Stimulated activated naive CD8-positive, alpha-beta T cell treated with anti-CD3 and anti-CD28 coated beads, Interleukin-15, Interleukin-2, amounts not matched to agents 100 ng/mL and 50 ng/mL, for 24 hours (primary cell): ENCODE measurements around the gene GPBAR1.
A peak's percentile ranks its signal among the peaks of the same experiment; 100 is the strongest.

ENCODE experiments used
- H3K27ac Mint-ChIP-seq: one replicate; pipeline ENCODE4 v1.8.0; 2021; ENCODE audit warnings: mild to moderate bottlenecking, mixed read lengths
- H3K27me3 Mint-ChIP-seq: one replicate; pipeline ENCODE4 v1.8.0; 2021; ENCODE audit warnings: mixed read lengths
- H3K36me3 Mint-ChIP-seq: one replicate; pipeline ENCODE4 v1.8.0; 2021; ENCODE audit warnings: low read depth, mixed read lengths
- H3K4me1 Mint-ChIP-seq: one replicate; pipeline ENCODE4 v1.8.0; 2021; ENCODE audit warnings: low read depth, mixed read lengths
- H3K4me3 Mint-ChIP-seq: one replicate; pipeline ENCODE4 v1.8.0; 2021; ENCODE audit warnings: mild to moderate bottlenecking, mixed read lengths
- H3K9me3 Mint-ChIP-seq: one replicate; pipeline ENCODE4 v1.8.0; 2021; ENCODE audit warnings: mixed read lengths

GPBAR1 gene

GRCh38 chr2:218257390-218257981, 3.3 kb upstream of the GPBAR1 start:
- no peaks in the 10 kb centered on the region for H3K27me3 Mint-ChIP-seq
- no peaks in the 10 kb centered on the region for H3K9me3 Mint-ChIP-seq
- peaks cover 67% of the 10 kb centered on the region for H3K4me1 Mint-ChIP-seq
- H3K36me3 Mint-ChIP-seq = peaks cover 33% of the 10 kb centered on the region
- no peak overlapping the region for H3K4me3 Mint-ChIP-seq
- peak overlapping the region; percentile 84 for H3K27ac Mint-ChIP-seq

GRCh38 chr2:218259099-218259961, 1.5 kb upstream of the GPBAR1 start:
- H3K9me3 Mint-ChIP-seq = no peaks in the 10 kb centered on the region
- H3K4me1 Mint-ChIP-seq = peaks cover 55% of the 10 kb centered on the region
- peaks cover 21% of the 10 kb centered on the region for H3K36me3 Mint-ChIP-seq
- H3K27me3 Mint-ChIP-seq = no peaks in the 10 kb centered on the region
- peak overlapping the region; percentile 67 for H3K27ac Mint-ChIP-seq
- H3K4me3 Mint-ChIP-seq = no peak overlapping the region

GRCh38 chr2:218260166-218260565, 649 bp upstream of the GPBAR1 start:
- Mint-ChIP-seq H3K4me1 (peaks cover 47% of the 10 kb centered on the region), H3K9me3 (no peaks in the 10 kb centered on the region), H3K27ac (no peak overlapping the region), H3K27me3 (no peaks in the 10 kb centered on the region), H3K4me3 (no peak overlapping the region), H3K36me3 (peaks cover 15% of the 10 kb centered on the region)

GRCh38 chr2:218261423-218262236, 815 bp downstream of the GPBAR1 start:
- H3K9me3 Mint-ChIP-seq = no peaks in the 10 kb centered on the region
- H3K36me3 Mint-ChIP-seq = peaks cover 9% of the 10 kb centered on the region
- no peak overlapping the region for H3K4me3 Mint-ChIP-seq
- H3K4me1 Mint-ChIP-seq = peaks cover 38% of the 10 kb centered on the region
- no peak overlapping the region for H3K27ac Mint-ChIP-seq
- no peaks in the 10 kb centered on the region for H3K27me3 Mint-ChIP-seq

- Mint-ChIP-seq H3K9me3 (no peaks in the 10 kb centered on the region), H3K27me3 (no peaks in the 10 kb centered on the region), H3K36me3 (peaks cover 14% of the 10 kb centered on the region), H3K4me3 (no peak overlapping the region), H3K27ac (no peak overlapping the region), H3K4me1 (peaks cover 38% of the 10 kb centered on the region)
Observed at GRCh38 chr2:218262237-218262600, 1.4 kb downstream of the GPBAR1 start.

GRCh38 chr2:218262631-218263586, 2.1 kb downstream of the GPBAR1 start:
- Mint-ChIP-seq H3K27me3 (no peaks in the 10 kb centered on the region), H3K36me3 (peaks cover 20% of the 10 kb centered on the region), H3K27ac (no peak overlapping the region), H3K4me3 (no peak overlapping the region), H3K9me3 (no peaks in the 10 kb centered on the region), H3K4me1 (peaks cover 37% of the 10 kb centered on the region)

GRCh38 chr2:218263817-218264641, 3.2 kb downstream of the GPBAR1 start:
- Mint-ChIP-seq H3K27me3 (no peaks in the 10 kb centered on the region), H3K27ac (peak overlapping the region; percentile 70), H3K4me1 (peaks cover 35% of the 10 kb centered on the region), H3K4me3 (no peak overlapping the region), H3K9me3 (no peaks in the 10 kb centered on the region), H3K36me3 (peaks cover 22% of the 10 kb centered on the region)

- peaks cover 31% of the 10 kb centered on the region for H3K4me1 Mint-ChIP-seq
- H3K4me3 Mint-ChIP-seq = no peak overlapping the region
- H3K27me3 Mint-ChIP-seq = no peaks in the 10 kb centered on the region
- H3K9me3 Mint-ChIP-seq = no peaks in the 10 kb centered on the region
- H3K27ac Mint-ChIP-seq = no peak overlapping the region
- H3K36me3 Mint-ChIP-seq = peaks cover 30% of the 10 kb centered on the region
Observed at GRCh38 chr2:218264773-218265561, 4.2 kb downstream of the GPBAR1 start.

- Mint-ChIP-seq H3K36me3 (peaks cover 31% of the 10 kb centered on the region), H3K4me3 (no peak overlapping the region), H3K27ac (no peak overlapping the region), H3K4me1 (peaks cover 31% of the 10 kb centered on the region), H3K9me3 (no peaks in the 10 kb centered on the region), H3K27me3 (no peaks in the 10 kb centered on the region)
Observed at GRCh38 chr2:218265626-218266025, 4.8 kb downstream of the GPBAR1 start.

- Mint-ChIP-seq H3K9me3 (no peaks in the 10 kb centered on the region), H3K27me3 (no peaks in the 10 kb centered on the region)
Observed at GRCh38 chr2:218266316-218266979, 5.6 kb downstream of the GPBAR1 start.

GRCh38 chr2:218267259-218267658, 6.4 kb downstream of the GPBAR1 start:
- Mint-ChIP-seq H3K27ac (no peak overlapping the region), H3K27me3 (no peaks in the 10 kb centered on the region), H3K36me3 (peaks cover 31% of the 10 kb centered on the region), H3K9me3 (no peaks in the 10 kb centered on the region), H3K4me1 (peaks cover 43% of the 10 kb centered on the region), H3K4me3 (no peak overlapping the region)

More at GRCh38 chr2:218266316-218266979, 5.6 kb downstream of the GPBAR1 start:
- H3K4me3 Mint-ChIP-seq = no peak overlapping the region
- peaks cover 31% of the 10 kb centered on the region for H3K36me3 Mint-ChIP-seq
- H3K4me1 Mint-ChIP-seq = peaks cover 36% of the 10 kb centered on the region
- no peak overlapping the region for H3K27ac Mint-ChIP-seq

GRCh38 chr2:218269900-218270720, 9.3 kb downstream of the GPBAR1 start, which contains the start of the genes AAMP and PNKD:
Gene AAMP, minus strand, starts transcription at chr2:218270137. Its CDS starts 51 bp downstream, at chr2:218270086.
Gene PNKD, plus strand, starts transcription at chr2:218270519. Its CDS starts 17 bp downstream, at chr2:218270536.
- H3K27ac Mint-ChIP-seq = peak within 1 kb of the TSS; percentile 94
- H3K9me3 Mint-ChIP-seq = no peaks in the 10 kb centered on the region
- no peaks in the 10 kb centered on the region for H3K27me3 Mint-ChIP-seq
- peaks cover 50% of the 10 kb centered on the region for H3K4me1 Mint-ChIP-seq
- peaks cover 33% of the 10 kb centered on the region for H3K36me3 Mint-ChIP-seq
- H3K4me3 Mint-ChIP-seq = peak within 1 kb of the TSS; percentile 95
